ENCODE data around the gene CASZ1. TPM values are rescaled to one million over a fixed set of nuclear protein-coding genes. Genes with fewer than 3 reads are reported as not detected.

CASZ1 gene
- total RNA-seq, 1 experiment from 2014 or later: 2.2 TPM

- in situ Hi-C loops (cut with HindIII; ENCODE audit: low sequenced_read_pairs): no loop called here
- DNase-seq (ENCODE audit: low spot score): no peak
Measured at GRCh38 chr1:10667861-10668761, 128.3 kb downstream of the CASZ1 start.

GRCh38 chr1:10665930-10666850, 130.3 kb downstream of the CASZ1 start:
- in situ Hi-C loops (cut with HindIII; ENCODE audit: low sequenced_read_pairs): no loop called here
- no peak for DNase-seq (ENCODE audit: low spot score)

GRCh38 chr1:10665226-10665625, 131.2 kb downstream of the CASZ1 start:
- DNase-seq (ENCODE audit: low spot score): no peak
- in situ Hi-C loops (cut with HindIII; ENCODE audit: low sequenced_read_pairs): no loop called here

- in situ Hi-C loops (cut with HindIII; ENCODE audit: low sequenced_read_pairs): no loop called here
- no peak for DNase-seq (ENCODE audit: low spot score)
Measured at GRCh38 chr1:10664251-10664650, 132.2 kb downstream of the CASZ1 start.

- DNase-seq (ENCODE audit: low spot score): peak; percentile 23
- in situ Hi-C loops (cut with HindIII; ENCODE audit: low sequenced_read_pairs): no loop called here
Measured at GRCh38 chr1:10663678-10664035, 132.8 kb downstream of the CASZ1 start.

GRCh38 chr1:10662824-10663677, 133.4 kb downstream of the CASZ1 start:
- no peak for DNase-seq (ENCODE audit: low spot score)
- in situ Hi-C loops (cut with HindIII; ENCODE audit: low sequenced_read_pairs): no loop called here

GRCh38 chr1:10662090-10662688, 134.3 kb downstream of the CASZ1 start:
- no peak for DNase-seq (ENCODE audit: low spot score)
- in situ Hi-C loops (cut with HindIII; ENCODE audit: low sequenced_read_pairs): no loop called here

- in situ Hi-C loops (cut with HindIII; ENCODE audit: low sequenced_read_pairs): no loop called here
- no peak for DNase-seq (ENCODE audit: low spot score)
Measured at GRCh38 chr1:10661453-10661852, 135.0 kb downstream of the CASZ1 start.

GRCh38 chr1:10659646-10660540, 136.6 kb downstream of the CASZ1 start:
- no peak for DNase-seq (ENCODE audit: low spot score)
- in situ Hi-C loops (cut with HindIII; ENCODE audit: low sequenced_read_pairs): no loop called here

- no peak for DNase-seq (ENCODE audit: low spot score)
- in situ Hi-C loops (cut with HindIII; ENCODE audit: low sequenced_read_pairs): no loop called here
Measured at GRCh38 chr1:10659218-10659617, 137.2 kb downstream of the CASZ1 start.

GRCh38 chr1:10658396-10659066, 137.9 kb downstream of the CASZ1 start:
- in situ Hi-C loops (cut with HindIII; ENCODE audit: low sequenced_read_pairs): no loop called here
- no peak for DNase-seq (ENCODE audit: low spot score)

- no peak for DNase-seq (ENCODE audit: low spot score)
- in situ Hi-C loops (cut with HindIII; ENCODE audit: low sequenced_read_pairs): no loop called here
Measured at GRCh38 chr1:10657088-10657847, 139.2 kb downstream of the CASZ1 start.

- in situ Hi-C loops (cut with HindIII; ENCODE audit: low sequenced_read_pairs): no loop called here
- DNase-seq (ENCODE audit: low spot score): no peak
Measured at GRCh38 chr1:10656431-10656830, 140.0 kb downstream of the CASZ1 start.

GRCh38 chr1:10655002-10655401, 141.4 kb downstream of the CASZ1 start:
- in situ Hi-C loops (cut with HindIII; ENCODE audit: low sequenced_read_pairs): no loop called here
- DNase-seq (ENCODE audit: low spot score): no peak

GRCh38 chr1:10653370-10654125, 142.9 kb downstream of the CASZ1 start:
- in situ Hi-C loops (cut with HindIII; ENCODE audit: low sequenced_read_pairs): no loop called here
- DNase-seq (ENCODE audit: low spot score): no peak

GRCh38 chr1:10652626-10653025, 143.8 kb downstream of the CASZ1 start:
- DNase-seq (ENCODE audit: low spot score): no peak
- in situ Hi-C loops (cut with HindIII; ENCODE audit: low sequenced_read_pairs): no loop called here
